Panc1 (cell line): ENCODE measurements around the gene GAL3ST2.

Experiments
- CTCF ChIP-seq: fragments of 450-650 bp; IDR thresholded peaks from 2 replicates; pipeline ENCODE4 v1.5.1; 2017; ENCODE audit warnings: mild to moderate bottlenecking
- POLR2AphosphoS5 ChIP-seq: IDR thresholded peaks from 2 replicates; pipeline ENCODE4 v1.6.1; 2012; ENCODE audit warnings: mild to moderate bottlenecking, low read depth, low read length, moderate library complexity
- REST ChIP-seq, 2 experiments: IDR thresholded peaks; 2 replicates each; pipeline ENCODE4 v1.6.1; 2011 to 2012; ENCODE audit warnings: low read depth in 2 of 2, control low read depth in 1 of 2, low read length in 1 of 2, mild to moderate bottlenecking in 1 of 2, moderate library complexity in 1 of 2; ENCODE audit not compliant: insufficient read depth in 1 of 2
- SIN3A ChIP-seq: IDR thresholded peaks from 2 replicates; pipeline ENCODE4 v1.6.1; 2012; ENCODE audit warnings: low read depth, mild to moderate bottlenecking, low read length, moderate library complexity, borderline replicate concordance; ENCODE audit not compliant: insufficient read depth
- TCF7L2 ChIP-seq: IDR thresholded peaks from 2 replicates; pipeline ENCODE4 v1.6.1; 2011; ENCODE audit warnings: mild to moderate bottlenecking, low read depth, low read length, inconsistent platforms

DNA sequence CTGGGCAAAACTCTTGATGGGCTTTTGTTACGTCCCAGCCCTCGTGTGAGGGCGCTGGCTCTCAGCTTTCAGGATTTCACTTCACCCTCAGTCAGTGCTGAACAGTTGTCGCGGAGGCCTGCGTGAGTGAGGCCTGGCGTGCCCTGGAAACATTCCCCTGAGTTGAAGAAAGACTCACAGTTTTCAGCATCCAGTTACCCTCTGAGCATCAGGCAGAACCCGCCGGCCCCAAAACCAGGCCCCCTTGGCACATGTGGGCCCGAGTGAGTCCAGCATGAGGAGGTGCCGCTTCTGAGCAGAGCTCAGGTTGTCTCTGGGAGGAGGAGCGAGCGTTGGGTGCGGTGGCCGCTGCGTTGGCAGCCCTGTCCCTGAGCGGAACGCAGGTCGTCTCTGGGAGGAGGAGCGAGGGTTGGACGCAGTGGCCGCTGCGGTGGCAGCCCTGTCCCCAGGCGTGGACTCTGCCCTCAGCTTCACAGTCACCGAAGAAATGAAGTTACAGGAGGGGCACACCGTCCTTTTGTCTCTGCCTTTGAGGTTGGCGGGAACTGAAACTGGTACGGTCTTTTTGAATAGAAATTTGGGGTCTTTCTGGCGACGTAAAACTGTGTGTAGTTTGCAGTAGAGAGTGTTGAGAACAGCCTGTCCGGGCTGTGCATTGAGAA is 32.2 kb downstream of the GAL3ST2 start, which contains the start of gene NEU4:
- no peak for TF ChIP-seq CTCF
- TF ChIP-seq SIN3A: no peak
- TF ChIP-seq POLR2AphosphoS5: no peak
- TF ChIP-seq REST (IDR thresholded peaks at IDR 0.05; ENCODE audit: insufficient read depth in 1 of 2, low read depth in 2 of 2, low read length in 1 of 2): no peak
- TF ChIP-seq TCF7L2: no peak
